OCI-LY3 (cell line): ENCODE measurements around the gene ENTR1.

Experiments
- H2AFZ ChIP-seq: fragments of 200-600, 300-600 bp; shearing (Covaris generic); 2 replicates; pipeline ENCODE4 v1.6.0; 2014; ENCODE audit warnings: antibody characterized with exemption, low read depth, low read length
- H3K27ac ChIP-seq: fragments of 200-600, 300-600 bp; sonication (generic); 2 replicates; pipeline ENCODE4 v1.5.1; 2014; ENCODE audit warnings: mild to moderate bottlenecking, low read length, moderate library complexity, mixed read lengths
- H3K27me3 ChIP-seq: fragments of 200-600, 300-600 bp; sonication (generic); 2 replicates; pipeline ENCODE4 v1.6.1; 2014; ENCODE audit warnings: low read depth, low read length, mixed read lengths
- H3K36me3 ChIP-seq: fragments of 200-600, 300-600 bp; sonication (generic); replicated peaks from 2 replicates; pipeline ENCODE3; 2014; ENCODE audit warnings: low read depth, low read length, mixed read lengths
- H3K4me1 ChIP-seq: fragments of 300-600, 200-600 bp; sonication (generic); 2 replicates; pipeline ENCODE4 v1.6.1; 2014; ENCODE audit warnings: low read length, mixed read lengths
- H3K4me2 ChIP-seq: fragments of 200-600, 300-600 bp; sonication (generic); 2 replicates; pipeline ENCODE4 v1.6.1; 2014; ENCODE audit warnings: low read length, mixed read lengths
- H3K4me3 ChIP-seq: fragments of 300-600, 200-600 bp; sonication (generic); 2 replicates; pipeline ENCODE4 v1.5.1; 2014; ENCODE audit warnings: antibody characterized with exemption, mild to moderate bottlenecking, low read length, moderate library complexity
- H3K79me2 ChIP-seq: fragments of 300-600, 200-600 bp; shearing (Covaris generic); 2 replicates; pipeline ENCODE4 v1.6.1; 2014; ENCODE audit warnings: mild to moderate bottlenecking, low read length, mixed read lengths
- H3K9ac ChIP-seq: fragments of 300-600, 200-600 bp; shearing (Covaris generic); 2 replicates; pipeline ENCODE4 v1.6.0; 2014; ENCODE audit warnings: mild to moderate bottlenecking, low read length, moderate library complexity
- H3K9me3 ChIP-seq: fragments of 200-600, 300-600 bp; shearing (Covaris generic); 2 replicates; pipeline ENCODE4 v1.6.1; 2014; ENCODE audit warnings: low read length, mixed read lengths; ENCODE audit not compliant: insufficient read depth
- H4K20me1 ChIP-seq: fragments of 200-600, 300-600 bp; sonication (generic); 2 replicates; pipeline ENCODE4 v1.6.1; 2016; ENCODE audit warnings: low read length, mixed read lengths; ENCODE audit not compliant: insufficient read depth
- EZH2phosphoT487 ChIP-seq: fragments of 200-600 bp; shearing (Covaris generic); IDR thresholded peaks from 2 replicates; pipeline ENCODE4 v1.6.1; 2018; ENCODE audit warnings: antibody characterized with exemption, mixed run types, low read depth
- TF ChIP-seq, protein P1 (sequence below): fragments of 200-600, 300-600 bp; sonication (generic); IDR thresholded peaks from 2 replicates; pipeline ENCODE4 v1.5.1; 2014; ENCODE audit warnings: antibody characterized with exemption, low read length, low read depth

Gene ENTR1

DNA sequence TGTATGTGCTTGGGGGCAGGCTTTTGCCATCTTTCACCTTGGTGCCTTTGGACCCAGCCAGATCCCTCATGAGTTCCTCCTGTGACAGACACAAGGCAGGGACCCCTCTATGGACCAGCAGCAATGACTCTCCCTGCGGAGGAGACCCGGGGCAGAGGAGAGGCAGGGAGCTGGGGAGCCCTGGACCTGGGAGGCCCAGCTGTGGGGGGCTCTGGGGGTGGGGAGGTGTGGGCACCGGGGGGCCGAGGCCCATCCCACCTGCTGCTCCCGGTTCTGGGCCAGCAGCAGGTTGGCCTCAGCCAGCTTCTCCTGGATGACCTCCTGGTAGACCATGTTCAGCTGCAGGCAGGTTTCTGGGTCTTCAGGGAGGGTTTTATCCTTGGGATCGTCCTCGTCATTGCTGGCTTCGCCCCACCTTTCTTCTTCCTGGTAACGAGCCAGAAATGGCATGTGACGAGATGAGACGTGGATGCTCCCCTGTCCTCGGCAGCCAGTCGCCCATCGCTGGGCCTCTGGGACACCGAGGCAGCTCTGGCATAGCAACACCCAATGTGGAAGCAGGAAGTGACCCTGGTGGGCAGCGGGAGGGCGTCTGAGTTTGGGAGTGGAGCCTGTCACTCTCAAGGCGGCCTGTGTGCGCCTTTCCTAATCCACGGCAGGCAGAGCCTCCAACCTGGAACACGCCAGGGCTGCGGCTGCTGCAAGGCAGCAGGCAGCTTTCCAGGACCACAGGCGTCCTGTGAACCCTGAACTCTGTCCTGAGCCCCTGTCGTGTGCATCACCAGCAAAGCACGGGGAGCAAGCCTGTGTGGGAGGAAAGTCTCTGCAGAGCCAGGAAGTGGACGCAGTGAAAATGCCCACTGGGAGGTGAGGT, 14.8 kb downstream of the ENTR1 start:
- peaks cover 63% of the 10 kb centered on the region for H3K36me3 ChIP-seq

DNA sequence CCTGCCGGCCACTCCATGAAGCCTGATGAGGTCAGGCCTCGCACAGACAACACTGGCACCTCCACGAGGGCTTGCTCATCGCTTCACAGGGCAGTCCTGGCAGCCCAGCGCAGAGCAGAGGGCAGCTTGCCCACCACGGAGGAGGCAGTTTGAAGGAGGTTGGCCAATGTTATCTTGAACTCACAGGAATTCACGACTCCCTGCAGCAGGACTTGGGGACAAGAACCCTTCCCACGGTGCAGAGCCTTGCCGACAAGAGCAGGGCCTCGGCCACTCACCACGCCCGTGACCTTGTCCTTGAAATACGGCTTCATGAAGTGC, 15.4 kb downstream of the ENTR1 start:
- Histone ChIP-seq H3K4me1 (peaks cover 9% of the 10 kb centered on the region), H3K27me3 (no peaks in the 10 kb centered on the region), H3K79me2 (peaks cover 54% of the 10 kb centered on the region), H2AFZ (no peak overlapping the region), H3K4me2 (no peak overlapping the region), H3K36me3 (peaks cover 63% of the 10 kb centered on the region), H4K20me1 (peaks cover 13% of the 10 kb centered on the region), H3K27ac (no peak overlapping the region), H3K9ac (no peak overlapping the region), H3K9me3 (no peaks in the 10 kb centered on the region), H3K4me3 (no peak overlapping the region)
- TF ChIP-seq EZH2phosphoT487: no peak
- TF ChIP-seq, protein P1, sequence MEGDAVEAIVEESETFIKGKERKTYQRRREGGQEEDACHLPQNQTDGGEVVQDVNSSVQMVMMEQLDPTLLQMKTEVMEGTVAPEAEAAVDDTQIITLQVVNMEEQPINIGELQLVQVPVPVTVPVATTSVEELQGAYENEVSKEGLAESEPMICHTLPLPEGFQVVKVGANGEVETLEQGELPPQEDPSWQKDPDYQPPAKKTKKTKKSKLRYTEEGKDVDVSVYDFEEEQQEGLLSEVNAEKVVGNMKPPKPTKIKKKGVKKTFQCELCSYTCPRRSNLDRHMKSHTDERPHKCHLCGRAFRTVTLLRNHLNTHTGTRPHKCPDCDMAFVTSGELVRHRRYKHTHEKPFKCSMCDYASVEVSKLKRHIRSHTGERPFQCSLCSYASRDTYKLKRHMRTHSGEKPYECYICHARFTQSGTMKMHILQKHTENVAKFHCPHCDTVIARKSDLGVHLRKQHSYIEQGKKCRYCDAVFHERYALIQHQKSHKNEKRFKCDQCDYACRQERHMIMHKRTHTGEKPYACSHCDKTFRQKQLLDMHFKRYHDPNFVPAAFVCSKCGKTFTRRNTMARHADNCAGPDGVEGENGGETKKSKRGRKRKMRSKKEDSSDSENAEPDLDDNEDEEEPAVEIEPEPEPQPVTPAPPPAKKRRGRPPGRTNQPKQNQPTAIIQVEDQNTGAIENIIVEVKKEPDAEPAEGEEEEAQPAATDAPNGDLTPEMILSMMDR: no peak

More for the DNA sequence above, 14.8 kb downstream of the ENTR1 start:
- no peaks in the 10 kb centered on the region for H3K27me3 ChIP-seq
- peaks cover 13% of the 10 kb centered on the region for H4K20me1 ChIP-seq
- H3K4me3 ChIP-seq: no peak overlapping the region
- peaks cover 13% of the 10 kb centered on the region for H3K4me1 ChIP-seq
- no peak overlapping the region for H2AFZ ChIP-seq
- peaks cover 55% of the 10 kb centered on the region for H3K79me2 ChIP-seq
- H3K9ac ChIP-seq: no peak overlapping the region
- TF ChIP-seq EZH2phosphoT487: no peak
- TF ChIP-seq, protein P1: no peak
- no peak overlapping the region for H3K27ac ChIP-seq
- H3K4me2 ChIP-seq: no peak overlapping the region
- no peaks in the 10 kb centered on the region for H3K9me3 ChIP-seq

DNA sequence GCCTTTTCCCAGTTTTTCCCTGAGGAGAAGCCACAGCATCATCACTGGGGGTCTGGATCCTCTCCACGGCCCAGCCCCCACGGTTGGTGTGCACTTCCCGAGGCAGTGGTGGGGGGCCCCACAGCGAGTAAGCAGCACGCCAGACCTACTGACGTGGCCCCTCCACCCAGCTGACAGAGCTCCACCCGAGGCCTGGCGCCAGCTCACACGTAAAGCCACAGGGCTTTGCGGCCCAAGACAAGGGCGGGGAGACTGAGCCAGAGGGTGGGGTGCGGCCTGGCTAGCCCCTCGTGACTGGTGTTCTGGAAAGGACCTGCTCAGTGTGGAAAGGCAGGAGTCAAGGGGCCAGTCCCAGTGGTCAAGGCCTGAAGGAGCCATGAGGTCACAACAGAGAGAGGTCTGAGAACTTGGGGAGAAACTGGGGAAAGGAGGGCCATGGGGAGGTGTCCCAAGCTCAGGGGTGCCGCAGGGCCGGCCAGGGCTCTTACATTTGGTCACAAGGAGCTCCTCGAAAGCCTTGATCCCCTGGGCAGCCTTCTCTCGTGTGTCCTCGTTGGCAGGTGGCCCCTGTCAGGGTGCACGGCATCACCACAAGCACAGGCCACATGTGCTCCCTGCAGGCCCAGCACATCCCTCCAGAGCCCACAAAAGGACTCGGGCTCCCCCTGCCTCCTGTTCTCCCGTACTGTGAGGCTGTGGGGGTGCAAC, 15.9 kb downstream of the ENTR1 start:
- Histone ChIP-seq H3K9me3 (no peaks in the 10 kb centered on the region), H3K27me3 (no peaks in the 10 kb centered on the region), H3K79me2 (peaks cover 49% of the 10 kb centered on the region), H3K27ac (no peak overlapping the region), H3K9ac (no peak overlapping the region), H3K36me3 (peaks cover 68% of the 10 kb centered on the region), H2AFZ (no peak overlapping the region), H3K4me3 (no peak overlapping the region), H4K20me1 (peaks cover 13% of the 10 kb centered on the region), H3K4me2 (no peak overlapping the region), H3K4me1 (peaks cover 9% of the 10 kb centered on the region)
- TF ChIP-seq EZH2phosphoT487: no peak
- TF ChIP-seq, protein P1: no peak

DNA sequence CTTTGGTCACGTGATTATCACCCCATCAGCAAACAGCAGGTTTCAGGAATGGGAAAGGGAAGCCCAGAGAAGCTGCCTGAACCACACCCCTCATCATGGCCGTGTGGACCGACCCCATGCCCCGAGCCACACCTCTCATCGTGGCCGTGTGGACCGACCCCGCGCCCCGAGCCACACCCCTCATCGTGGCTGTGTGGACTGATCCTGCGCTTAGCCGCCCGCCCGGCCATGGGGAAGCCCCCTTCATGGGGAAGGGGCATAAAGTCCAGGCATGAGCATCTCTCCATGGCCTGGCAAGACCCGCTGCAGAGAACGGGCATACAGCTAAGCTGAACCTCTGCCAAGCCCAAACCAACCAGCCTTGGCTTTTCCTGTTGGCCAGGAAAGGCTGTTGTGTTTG, 16.9 kb downstream of the ENTR1 start:
- H3K36me3 ChIP-seq: peaks cover 73% of the 10 kb centered on the region

More for the DNA sequence above, 16.9 kb downstream of the ENTR1 start:
- Histone ChIP-seq H3K9ac (no peak overlapping the region), H3K27ac (no peak overlapping the region), H3K79me2 (peaks cover 39% of the 10 kb centered on the region), H3K4me2 (no peak overlapping the region), H3K4me3 (no peak overlapping the region), H3K27me3 (no peaks in the 10 kb centered on the region), H3K9me3 (no peaks in the 10 kb centered on the region), H4K20me1 (peaks cover 4% of the 10 kb centered on the region; the same call in 1 of the 2 replicates), H3K4me1 (peaks cover 4% of the 10 kb centered on the region), H2AFZ (no peak overlapping the region)
- no peak for TF ChIP-seq EZH2phosphoT487
- TF ChIP-seq, protein P1: no peak
